HG02852 (cell line): ENCODE results near the gene BMP6.
"Not testable (repeated sequence)": the region's sequence is repeated elsewhere in the genome, so short reads cannot be mapped to it uniquely, and the experiment has no call there.

Source experiments
- ATAC-seq: cut with Tn5 transposase; IDR thresholded peaks from one replicate; pipeline ENCODE4 v1.9.1; 2021; ENCODE audit warnings: mild to moderate bottlenecking, moderate library complexity; ENCODE audit not compliant: unreplicated experiment

The BMP6 gene

DNA sequence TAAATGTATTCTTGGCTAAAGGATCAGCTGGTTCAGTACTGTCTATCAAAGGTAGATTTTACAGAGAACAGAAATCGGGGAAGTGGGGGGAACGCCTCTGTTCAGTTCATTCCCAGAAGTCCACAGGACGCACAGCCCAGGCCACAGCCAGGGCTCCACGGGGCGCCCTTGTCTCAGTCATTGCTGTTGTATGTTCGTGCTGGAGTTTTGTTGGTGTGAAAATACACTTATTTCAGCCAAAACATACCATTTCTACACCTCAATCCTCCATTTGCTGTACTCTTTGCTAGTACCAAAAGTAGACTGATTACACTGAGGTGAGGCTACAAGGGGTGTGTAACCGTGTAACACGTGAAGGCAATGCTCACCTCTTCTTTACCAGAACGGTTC lies 154.8 kb downstream of the BMP6 start:
- no peak for ATAC-seq

DNA sequence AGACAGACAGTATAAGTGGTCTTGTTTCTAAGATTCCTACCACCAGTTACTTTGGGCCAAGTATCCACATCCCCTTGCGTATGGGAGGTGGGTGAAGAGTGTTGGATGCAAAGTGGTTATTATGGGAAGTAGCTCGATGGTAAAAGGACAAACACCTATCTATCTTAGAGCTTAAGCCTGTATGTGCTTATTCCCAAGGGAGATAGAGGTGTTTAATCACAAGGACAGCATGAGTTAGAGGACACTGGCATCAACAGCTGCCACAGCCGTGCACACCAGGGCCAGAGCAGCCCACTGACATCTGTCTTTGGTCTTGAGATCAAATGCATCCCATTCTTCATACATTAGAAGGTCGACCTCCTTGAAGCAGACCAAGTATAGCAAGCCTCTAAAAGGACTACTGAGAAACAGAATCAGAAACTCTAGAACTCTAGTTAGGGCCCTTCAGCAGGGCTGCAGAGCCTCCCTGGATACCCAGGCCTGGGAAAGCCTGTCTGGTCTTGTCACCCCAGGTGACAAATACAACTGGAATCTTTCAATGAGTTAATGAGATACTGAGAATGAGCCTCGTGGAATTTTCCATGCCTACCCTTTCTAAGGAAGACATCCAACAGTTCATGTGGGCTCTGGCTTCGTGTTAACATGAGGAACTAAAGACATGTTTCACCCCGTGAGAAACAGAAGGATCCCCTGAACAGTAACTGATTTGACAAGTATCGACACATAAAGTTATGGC lies 156.0 kb downstream of the BMP6 start:
- ATAC-seq, result no peak

DNA sequence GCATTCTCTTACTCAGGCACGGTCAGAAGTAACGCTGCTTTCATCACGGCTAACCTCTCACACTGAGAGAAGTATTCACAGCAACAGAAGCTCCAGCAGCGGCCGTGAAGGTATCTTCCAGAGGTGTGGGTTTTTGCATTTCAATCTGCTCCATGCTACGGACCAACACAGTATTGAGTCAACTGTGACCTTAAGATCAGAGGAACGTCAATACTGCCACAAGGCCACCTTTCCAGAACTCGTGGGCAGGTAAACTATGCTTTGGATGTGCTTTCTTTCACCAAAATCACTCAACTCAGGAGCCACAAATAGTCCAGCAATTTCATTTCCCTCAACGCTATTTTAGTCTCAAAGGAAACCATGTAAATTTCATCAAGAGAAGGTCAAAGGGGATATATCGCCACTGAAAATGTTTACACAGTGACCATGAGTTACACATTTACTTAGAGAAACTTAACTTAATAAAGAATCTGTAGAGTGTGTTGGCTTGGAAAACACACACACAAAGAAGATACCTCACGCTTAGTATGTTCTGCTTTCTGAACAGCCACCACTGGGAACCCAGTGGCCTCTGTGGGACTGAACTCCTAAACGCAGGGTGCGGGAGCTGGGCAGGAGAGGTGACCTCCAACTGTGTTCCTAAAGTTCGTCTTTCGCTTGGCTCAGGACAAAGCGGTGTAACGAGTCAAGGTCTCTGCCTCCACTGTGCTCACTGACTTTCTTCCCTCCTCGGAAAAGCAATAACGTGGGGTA lies 156.8 kb downstream of the BMP6 start:
- no peak for ATAC-seq

DNA sequence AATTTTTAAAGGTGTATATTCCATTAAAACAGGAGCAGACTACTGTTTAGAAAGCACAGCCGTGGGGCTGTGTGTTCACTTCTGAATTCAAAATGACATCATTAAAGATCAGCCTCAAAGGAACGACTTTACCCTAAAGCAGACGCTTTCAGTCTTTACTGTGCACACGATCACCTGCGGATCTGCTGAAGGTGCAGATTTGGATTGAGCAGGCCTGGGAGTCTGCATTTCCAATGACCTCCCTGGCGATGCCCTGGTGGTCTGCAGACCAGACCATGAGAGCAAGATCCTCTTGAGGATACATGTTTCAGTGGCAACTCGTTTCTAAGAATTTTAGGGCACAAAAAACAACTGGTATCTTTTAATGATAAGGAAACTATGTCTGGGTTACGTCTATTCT lies 157.5 kb downstream of the BMP6 start:
- no peak for ATAC-seq

DNA sequence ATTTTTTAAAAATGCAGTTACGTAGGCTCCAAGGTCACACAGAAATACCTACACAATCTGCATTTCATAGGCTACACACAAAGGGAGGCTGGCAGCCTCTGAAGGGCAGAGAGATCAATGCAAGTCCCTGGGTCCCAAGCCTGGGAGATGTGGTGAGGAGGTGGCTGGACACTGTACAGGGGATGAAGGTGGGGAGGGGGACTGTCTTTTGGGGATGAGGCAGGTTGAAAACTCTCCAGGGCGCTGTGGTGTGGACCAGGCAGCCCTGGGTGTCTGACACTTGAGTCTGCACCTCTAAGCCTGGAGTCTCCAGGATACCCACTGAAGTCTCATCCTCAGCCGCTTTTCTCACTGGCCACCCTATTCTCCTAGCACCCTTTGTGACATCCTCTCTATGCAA lies 160.2 kb downstream of the BMP6 start:
- no peak for ATAC-seq

DNA sequence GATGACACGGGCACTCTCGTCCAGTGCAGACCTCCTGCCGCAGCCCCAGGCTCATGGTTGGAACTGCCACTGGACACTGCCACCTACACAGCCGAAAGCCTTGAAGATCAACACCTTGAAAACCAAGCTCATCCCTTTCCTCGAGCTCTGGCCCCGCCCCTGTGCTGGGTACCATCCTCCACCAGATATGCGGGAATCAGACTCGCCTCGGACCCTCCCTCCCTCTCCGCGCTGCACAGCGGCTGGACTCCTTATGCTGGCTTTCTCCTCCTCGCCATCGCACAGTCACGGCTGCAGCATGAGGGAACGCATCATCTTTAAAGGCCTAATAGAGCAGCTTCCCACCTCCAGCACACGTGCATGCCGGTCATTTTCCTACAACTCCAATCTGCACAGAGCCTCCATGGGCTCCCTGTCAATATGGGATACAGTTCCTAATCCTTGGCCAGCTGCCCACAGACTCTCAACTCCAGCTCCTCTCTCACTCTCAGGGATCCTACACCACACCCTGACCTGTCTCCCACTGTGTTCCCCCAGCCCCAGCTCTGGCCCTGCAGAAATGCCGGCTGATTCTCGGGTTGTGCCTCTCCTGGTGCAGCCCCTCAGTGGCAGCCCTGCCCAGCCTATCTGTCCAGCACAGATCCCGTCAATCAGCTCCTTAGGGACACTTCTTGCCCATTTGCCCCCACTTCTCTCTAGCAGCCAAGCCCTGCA lies 161.5 kb downstream of the BMP6 start:
- no peak for ATAC-seq

DNA sequence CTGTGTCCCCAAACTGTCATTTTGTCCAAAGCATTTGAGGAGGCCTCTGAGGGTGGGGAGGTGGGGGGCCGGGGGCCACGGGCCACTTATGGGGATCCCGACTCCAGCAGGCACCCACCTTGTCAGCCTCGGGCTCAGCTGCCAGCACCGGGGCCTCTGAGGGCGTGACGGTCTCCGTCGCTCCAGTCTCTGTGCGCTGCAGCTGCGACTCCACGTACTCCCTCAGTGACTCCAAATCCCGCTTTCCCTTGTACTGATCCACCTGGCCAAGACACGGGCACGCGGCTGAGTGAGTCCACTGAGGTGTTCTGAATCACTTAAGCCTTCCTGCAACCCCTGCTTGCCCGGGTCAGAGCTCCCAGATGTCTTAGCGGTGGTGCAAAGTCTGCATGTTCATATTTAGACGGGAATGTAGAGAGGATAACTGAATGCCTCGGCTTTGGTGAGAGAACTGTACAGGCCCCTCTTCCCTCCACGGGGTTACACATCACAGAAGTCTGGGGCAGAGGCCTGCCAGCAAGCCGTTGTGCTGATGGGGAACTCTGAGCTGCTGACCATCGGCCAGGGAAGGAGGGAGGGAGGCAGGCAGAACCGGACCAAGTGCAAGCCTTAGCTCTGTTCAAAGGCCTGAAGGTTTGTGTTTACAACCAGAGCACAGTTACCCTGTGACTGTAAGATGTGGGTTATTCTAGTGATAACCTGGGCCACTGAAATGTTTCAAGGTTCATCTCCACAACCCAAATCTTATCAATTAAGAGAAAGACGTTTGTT lies 162.9 kb downstream of the BMP6 start:
- no peak for ATAC-seq

DNA sequence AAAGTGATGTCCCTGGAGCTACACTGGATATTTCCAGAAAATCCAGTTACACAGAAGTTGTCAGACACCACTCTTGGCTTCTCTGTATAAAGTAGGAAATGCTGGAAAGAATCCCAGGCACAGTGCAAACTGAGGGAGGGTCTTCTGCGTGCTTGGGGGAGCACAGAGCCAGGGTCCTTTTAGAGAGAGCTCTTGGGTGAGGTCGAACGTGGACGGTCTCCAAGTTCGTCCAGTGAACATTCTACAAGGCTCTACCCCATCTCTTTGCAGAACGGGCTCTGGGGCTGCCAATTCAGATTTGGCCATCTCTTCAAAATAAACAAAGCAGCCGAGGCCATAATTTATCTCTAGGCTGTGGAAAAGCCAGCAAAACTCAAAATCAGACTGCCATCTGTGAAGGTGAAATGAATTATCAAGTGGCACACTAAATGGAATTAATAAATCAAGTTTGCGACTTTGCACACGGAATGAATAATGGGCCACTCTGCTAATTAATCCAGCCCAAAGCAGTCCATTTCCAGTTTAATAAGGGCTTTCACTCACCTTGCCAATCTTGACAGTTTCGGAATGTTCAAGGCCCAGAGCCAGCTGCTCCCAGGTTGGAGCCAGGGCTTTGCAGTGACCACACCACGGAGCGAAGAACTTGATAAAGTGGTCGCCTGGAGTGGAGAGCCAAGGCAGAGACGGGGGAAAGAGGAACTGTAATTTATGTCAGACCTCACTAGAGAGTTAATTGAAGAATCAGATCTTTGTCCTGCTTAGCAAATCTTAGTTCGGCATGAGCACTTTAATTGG lies 165.4 kb downstream of the BMP6 start:
- ATAC-seq, result no peak

DNA sequence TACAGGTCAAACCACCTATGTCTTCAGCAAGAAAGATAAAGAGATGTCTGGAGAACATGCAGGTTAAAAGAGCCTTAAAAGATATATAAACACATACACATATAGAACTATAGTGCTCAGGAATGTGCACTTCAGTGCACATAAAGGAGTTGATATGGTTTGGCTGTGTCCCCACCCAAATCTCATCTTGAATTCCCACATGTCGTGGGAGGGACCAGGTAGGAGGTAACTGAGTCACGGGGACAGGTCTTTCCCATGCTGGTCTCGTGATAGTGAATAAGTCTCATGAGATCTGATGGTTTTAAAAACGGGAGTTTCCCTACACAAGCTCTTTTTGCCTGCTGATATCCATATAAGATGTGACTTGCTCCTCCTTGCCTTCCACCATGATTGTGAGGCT lies 166.5 kb downstream of the BMP6 start:
- ATAC-seq, result not testable (repeated sequence)

DNA sequence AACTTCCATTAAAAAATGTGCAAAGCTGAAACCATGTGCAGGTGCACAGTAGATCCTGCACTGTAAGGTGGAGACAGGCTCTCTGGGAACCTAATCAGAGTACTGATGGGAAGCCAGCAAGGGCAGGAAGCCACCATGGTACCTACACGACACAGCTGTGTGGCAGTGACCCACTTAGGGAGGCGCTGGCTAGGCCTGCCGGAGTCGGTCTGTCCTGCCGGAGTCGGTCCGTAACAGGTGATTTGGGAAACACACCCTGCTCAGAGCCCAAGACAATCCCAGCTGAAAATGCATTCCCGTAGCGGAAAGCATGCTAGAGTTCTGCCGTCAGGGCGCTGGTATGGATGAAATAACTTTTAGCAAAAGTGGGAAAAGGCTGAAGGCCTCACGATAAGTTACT lies 167.4 kb downstream of the BMP6 start:
- ATAC-seq, result no peak

DNA sequence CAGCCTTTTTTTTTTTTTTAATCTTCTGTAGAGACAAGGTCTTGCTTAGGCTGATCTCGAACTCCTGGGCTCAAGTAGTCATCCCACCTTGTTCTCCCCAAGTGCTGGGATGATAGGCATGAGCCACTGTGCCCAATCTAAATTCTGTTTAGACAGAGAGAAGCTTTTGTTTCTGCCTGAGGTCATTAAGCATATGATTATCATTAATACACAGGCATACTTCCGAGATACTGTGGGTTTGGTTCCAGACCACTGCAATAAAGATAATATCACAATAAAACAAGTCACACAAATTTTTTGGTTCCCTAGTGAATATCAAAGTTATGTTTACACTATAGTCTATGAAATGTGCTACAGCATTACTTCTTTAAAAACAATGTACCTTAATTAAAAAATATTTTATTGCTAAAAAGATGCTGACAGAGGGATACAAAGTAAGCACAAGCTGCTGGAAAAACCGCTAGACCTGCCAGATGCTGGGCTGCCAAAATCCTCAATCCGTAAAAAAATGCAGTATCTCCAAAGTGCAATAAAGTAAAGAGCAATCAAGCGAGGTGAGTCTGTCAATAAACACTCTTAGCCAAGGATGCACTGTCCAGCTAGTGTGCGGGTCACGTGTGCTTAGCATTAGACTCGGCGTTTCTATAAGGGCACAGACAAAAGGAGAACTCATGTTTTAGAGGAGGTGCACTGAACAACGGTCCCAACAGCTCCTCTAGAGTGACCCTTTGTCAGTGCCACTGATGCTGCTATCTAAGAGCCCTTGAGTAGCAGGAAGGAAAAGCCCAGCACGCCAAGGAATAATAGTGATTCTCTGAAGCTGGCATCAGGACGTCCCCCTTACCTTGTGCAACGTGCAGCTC lies 168.6 kb downstream of the BMP6 start:
- ATAC-seq, result no peak

DNA sequence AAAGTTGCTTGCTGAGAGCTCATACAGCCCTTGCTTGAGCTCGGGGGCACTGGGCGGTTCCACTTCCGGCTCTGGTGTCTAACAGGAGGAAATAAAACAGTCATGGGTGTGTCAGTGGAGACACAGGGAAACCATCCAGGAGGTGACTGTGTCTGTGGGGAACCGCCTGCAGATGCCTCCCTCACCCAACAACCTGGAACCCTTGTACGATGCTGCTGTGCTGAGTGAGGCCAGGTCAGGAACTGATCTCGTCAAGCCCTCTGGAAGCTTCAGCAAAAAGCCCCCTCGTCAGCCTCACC lies 169.2 kb downstream of the BMP6 start:
- ATAC-seq, result no peak

DNA sequence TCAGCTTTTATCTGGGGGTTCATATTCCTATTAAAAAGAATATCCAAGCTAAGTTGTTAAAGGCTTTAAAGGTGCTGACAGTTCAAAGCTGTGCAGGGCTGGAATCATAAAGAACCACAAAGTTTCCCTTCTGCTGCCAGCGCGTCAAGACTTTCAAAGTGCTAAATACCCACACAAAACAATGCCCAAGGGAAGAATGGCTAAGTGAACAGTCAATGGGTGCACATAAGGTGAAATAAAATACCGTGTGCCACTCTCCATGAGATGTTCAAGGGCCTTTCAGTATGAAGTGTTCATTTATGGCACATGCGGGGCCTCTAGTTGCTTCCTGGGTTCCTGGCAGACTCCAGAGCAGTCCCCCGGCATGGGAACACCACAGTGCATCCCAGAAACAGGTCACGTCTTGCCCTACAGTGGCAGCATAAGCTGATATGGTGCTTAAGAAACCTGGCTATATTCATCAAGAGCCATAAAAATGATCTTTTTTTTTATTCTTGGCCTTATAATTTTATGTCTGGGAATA lies 170.6 kb downstream of the BMP6 start:
- ATAC-seq, result no peak

DNA sequence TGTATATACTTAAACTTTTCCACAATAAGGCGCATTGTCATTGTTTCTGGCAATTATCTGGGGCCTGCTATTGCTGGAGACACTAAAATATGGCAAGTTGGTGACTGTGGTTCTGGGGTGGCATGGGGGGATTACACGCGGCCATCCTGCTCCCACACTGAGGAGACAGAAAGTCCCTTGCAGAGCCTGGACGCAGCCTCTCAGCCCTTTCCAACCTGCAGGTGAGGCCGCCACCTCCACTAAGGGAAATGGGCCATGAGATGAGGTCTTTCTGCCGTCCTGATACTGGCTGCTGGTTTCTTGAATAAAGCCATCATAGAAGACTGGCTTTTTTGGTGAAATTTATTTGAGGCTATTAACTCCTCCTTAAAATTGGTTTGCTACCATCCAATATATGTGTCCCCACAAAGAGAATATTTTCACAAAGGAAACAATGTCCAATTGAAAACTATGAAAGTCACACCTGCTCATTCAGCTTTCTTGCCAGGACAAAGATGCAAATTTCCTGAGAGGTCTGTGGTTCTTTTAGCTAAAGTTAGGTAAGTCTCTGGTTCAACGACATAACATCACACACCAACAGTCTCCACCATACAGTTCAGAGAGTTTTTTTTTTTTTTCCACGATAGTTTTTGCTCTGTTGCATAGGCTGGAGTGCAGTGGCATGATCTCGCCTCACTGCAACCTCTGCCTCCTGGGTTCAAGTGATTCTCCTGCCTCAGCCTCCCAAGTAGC lies 171.7 kb downstream of the BMP6 start:
- no peak for ATAC-seq

DNA sequence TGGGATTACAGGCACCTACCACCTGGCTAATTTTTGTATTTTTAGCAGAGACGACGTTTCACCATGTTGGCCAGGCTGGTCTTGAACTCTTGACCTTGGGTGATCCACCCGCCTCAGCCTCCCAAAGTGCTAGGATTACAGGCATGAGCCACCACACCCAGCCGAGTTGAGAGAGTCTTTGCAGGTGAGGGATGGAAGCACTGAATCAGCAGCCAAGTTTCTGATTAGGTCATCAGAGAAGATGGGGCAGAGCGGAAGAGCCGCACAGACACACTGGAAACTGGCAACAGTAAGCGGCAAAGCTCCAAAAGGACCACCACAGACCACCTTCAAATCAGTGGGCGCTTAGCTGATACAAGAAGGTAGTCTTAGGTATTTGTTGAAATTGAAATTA lies 172.3 kb downstream of the BMP6 start:
- ATAC-seq, result not testable (repeated sequence)

DNA sequence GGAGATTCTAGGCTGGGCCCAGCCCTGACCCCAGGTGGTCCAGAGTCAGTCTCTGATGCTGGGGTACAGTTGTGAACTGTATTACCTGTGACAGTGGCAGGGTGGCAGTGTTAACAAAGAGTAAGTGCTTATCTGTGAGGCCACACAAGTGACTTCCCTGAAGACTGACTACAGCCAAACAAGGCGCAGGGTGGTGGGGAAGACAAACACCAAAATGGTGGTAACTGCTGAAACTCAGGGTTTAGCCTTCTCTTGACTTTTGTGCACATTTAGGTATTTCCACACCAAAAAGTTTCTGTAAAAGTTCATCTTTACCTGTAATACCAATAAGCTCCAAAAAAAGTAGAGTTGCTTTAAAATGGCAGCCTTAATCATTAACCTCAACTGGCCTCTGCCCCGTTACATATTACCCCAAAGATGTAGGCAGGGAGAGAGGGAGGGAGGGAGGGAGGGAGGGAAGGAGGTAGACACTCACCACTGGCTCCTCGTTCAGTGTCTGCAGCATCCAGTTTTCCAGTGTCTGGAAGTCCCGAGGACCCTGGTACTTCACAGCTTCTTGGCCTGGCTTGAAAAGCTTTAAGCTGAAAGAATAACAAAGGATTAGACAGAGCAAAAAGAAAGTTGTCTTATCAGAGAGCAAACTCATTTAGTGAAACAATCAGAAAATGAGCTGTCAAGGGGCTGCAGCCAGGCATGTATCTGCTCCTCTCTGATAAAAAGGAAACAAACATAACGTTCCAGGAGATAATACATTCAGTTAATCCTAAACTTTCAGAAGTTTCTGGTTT lies 173.4 kb downstream of the BMP6 start:
- ATAC-seq, result no peak

DNA sequence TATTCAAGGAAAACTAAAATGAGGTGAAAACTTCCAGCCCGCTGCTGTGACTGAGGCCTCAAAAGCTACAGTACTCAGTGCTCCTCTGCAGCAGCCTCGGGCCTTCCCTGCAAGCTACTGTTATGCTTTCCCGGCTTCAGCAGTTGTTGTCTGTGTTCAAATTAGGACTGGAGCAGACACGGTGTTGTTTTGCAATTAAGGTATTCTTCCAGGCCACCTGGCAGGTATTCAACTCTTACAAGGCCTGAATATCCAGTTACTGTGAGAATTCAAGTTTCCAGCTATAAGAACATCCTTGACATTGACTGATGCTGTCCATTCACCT lies 174.0 kb downstream of the BMP6 start:
- no peak for ATAC-seq

DNA sequence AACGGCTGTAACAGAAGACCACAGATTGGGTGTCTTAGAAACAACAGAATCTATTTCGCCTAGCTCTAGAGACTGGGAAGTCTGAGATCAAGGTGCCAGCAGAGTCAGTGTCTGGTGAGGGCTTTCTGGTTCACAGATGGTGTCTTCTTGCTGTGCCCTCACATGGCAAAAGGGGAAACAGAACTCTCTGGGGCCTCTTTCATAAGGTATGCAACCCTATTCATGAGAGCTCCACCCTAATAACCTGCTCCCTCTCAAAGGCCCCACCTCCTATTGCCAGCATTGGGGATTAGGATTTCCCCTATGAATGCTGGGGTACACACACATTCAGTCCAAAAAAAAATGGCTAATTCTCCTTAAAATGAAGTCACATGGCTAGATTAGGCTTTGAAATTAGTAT lies 174.7 kb downstream of the BMP6 start:
- no peak for ATAC-seq
